ENCODE results near the gene ST6GALNAC5.

The ST6GALNAC5 gene

DNA sequence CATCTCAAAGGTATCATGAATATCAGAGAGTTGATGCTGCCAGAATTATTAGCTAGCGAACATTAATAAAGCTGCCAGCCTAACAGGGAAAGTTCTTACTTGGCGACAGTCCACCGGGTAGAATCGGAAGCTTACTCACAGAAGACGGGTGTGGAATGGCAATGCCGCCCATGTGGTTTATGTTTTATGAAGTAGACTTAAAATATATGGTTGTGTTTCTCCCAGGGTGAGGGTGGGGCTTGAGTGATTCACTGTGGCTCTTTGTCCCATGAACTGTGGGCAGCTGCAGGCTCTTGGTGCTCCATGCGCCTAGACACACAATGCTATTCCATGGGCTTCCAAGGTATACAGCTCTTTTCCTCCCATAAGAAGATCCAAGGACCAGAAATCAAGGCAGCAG lies 189.2 kb downstream of the ST6GALNAC5 start:
- DNase-seq = no peak

DNA sequence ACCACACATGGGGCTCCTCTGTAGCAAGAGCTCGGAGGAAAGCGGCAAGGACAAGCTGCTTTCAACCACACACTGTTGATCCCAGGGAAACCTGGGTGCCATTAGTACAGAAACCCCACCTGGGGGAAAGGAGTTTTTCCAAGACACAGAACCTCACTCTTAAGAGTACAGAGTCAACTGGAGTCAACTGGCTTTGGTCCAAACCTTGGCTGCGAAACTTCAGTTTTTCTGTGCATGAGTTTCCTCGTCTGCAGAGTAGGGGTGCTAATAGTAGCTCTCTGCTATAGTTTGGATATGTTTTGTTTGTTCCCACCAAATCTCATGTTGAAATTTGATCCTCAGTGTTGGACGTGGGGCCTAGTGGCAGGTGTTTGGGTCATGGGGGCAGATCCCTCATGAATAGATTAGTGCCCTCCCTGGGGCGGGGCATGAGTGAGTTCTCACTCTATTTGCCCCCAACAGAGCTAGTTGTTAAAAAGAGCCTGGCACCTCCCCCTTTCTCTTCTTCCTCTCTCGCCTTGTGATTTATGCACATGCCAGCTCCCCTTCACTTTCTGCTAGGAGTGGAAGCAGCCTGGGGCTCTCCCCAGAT lies 190.8 kb downstream of the ST6GALNAC5 start:
- DNase-seq = no peak

GRCh38 chr1:77060000-77060399 lies 192.7 kb downstream of the ST6GALNAC5 start:
- DNase-seq = no peak

DNA sequence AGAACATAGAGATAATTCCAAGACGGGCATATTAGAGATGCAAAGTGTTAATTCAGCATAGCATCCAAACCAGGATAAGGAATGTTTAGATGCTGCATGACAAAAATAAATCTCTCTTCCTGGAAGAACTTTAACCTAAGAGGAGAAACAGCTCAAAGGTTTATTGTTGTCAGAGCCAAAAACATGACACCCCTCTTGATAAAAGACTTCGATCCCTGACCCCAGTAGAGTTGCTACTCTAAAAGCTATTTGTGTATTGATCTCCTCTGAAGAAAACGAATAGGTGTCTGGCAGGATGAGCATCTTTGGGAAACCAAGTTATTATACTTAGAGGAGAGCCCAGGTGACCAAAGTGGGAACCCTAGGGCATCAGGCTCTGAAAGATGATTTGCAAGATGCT lies 193.9 kb downstream of the ST6GALNAC5 start:
- DNase-seq = no peak

DNA sequence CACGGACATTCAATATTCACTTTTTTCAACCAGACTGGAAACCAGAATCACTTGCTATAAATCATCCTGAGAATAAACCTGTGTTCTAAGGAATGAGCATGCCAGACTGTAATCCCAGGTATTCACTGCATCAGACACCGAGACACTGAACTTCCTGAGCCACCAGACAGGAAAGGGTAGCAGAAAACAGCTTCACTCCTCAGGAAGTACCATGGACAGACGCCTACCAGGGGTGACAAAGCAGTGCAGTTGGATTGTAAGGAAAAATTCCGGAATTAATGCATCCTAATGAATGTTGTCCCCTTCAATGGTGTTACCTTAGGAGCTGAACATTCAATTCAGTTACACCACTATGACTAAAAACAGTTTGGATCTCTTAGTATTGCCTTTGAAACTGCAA lies 195.8 kb downstream of the ST6GALNAC5 start:
- DNase-seq = no peak

- DNase-seq = no peak
These were observed 197.0 kb downstream of the ST6GALNAC5 start for GRCh38 chr1:77064246-77064645.

DNA sequence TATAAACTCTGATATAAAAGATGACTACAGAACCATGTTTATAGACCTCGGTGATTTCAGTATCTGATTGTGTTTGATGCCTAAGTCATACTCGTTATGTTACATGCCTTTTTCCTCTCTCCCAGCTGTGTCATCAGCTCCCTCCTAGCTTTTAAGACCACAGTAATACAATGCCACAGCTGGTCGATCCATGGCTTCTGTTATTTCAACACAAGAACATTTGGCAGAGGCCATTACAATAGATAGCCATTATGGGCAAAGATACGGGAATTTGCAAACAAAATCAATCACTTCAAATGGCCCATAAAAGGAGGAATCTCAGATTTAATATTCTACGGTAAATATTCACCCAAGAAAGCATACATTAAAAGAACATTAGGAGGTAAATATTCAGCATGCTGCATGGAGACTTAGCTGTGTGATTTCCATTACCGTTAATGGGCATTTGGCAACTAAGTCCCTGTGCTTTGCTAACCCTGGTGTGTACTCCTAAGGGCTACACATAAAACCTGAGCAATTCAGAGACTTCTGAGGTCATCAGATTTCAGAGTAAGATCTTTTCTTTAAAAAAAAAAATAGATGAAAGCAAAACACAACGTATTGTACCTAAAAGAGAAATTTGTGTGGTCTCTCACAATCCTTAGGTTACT lies 198.5 kb downstream of the ST6GALNAC5 start:
- DNase-seq = no peak

- no peak for DNase-seq
These were observed 200.7 kb downstream of the ST6GALNAC5 start for GRCh38 chr1:77068013-77068412.

- DNase-seq = no peak
These were observed 209.5 kb downstream of the ST6GALNAC5 start for GRCh38 chr1:77076759-77077158.

- DNase-seq = no peak
These were observed 214.6 kb downstream of the ST6GALNAC5 start for GRCh38 chr1:77081834-77082233.

GRCh38 chr1:77084457-77084856 lies 217.2 kb downstream of the ST6GALNAC5 start:
- DNase-seq = no peak

DNA sequence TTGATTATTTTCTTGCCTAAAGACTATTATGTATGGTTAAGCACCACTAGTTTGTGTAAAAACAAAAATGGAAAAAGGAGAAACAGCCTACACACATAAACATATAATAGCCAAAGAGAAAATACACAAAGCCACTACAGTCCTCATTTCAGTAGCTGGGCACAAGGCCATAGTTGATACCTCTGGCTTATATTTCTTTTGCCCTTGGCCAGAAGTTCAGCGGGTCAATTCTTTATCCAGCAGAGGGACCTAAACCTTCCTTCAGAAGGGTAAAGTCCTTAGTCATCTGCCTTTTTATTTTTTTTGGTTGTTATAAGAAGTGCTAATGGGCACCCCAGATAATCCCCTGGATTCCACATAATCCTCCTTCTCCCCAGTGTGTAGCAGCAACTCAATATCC lies 217.8 kb downstream of the ST6GALNAC5 start:
- no peak for DNase-seq

- no peak for DNase-seq
These were observed 222.5 kb downstream of the ST6GALNAC5 start for GRCh38 chr1:77089756-77090155.

GRCh38 chr1:77095236-77095635 lies 228.0 kb downstream of the ST6GALNAC5 start:
- DNase-seq = no peak

GRCh38 chr1:77096496-77097255 lies 229.4 kb downstream of the ST6GALNAC5 start:
- no peak for DNase-seq

DNA sequence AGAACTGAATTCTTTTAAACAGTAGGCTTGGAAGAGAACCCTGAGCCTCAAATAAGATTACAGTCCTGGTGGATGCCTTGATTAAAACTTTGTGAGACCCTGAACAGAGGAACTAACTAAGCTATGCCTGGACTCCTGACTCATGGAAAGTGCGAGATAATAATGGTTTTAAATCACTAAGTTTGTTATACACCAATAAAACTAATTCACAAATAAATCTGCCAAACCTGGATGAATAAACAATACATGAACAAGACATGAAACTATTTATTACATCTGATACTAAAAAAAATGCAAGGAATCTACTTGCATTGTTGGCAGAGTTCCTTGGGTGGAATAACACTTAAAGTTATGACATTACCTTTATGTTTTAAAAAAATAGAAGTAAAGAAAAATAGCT lies 233.6 kb downstream of the ST6GALNAC5 start:
- DNase-seq = no peak

DNA sequence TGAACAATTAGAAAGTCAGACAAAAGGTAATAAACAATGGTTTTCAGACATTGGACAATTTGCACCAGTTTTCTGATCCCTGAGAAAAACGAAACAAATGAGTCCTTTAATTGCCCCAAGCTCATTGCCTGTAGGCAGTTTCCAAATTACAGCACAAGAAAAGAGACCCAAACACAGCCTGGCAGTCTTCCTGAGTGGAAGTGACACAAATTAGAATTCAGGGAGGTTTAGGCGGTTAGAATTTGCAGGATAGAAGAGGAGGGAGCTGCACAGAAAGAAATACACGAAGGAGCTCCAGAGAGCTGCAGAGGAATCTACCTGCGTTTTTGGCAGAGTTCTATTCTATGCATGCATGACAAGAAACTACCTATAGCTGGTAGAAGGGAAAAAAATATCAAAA lies 236.2 kb downstream of the ST6GALNAC5 start:
- no peak for DNase-seq

GRCh38 chr1:77104672-77105071 lies 237.4 kb downstream of the ST6GALNAC5 start:
- no peak for DNase-seq

All from activated gamma-delta T cell (primary cell).